ENCODE results near the gene CCPG1.
A peak's percentile ranks its signal among the peaks of the same experiment; 100 is the strongest.

The CCPG1 gene

DNA sequence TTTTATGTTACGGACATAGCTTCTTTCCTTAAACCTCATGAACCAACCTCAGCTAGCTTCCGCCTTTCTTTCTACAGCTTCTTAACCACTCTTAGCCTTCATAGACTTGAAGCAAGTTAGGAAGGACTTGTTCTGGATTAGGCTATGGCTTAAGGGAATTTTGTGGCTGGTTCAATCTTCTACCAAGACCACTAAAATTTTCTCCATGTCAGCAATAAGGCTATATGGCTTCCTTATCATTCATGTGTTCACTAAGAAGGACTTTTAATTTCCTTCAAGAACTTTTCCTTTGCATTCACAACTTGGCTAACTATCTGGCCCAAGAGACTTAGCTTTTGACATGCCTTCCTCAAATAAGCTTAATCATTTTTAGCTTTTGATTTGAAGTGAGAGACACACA lies 24.5 kb downstream of the CCPG1 start:
- no peak for DNase-seq

DNA sequence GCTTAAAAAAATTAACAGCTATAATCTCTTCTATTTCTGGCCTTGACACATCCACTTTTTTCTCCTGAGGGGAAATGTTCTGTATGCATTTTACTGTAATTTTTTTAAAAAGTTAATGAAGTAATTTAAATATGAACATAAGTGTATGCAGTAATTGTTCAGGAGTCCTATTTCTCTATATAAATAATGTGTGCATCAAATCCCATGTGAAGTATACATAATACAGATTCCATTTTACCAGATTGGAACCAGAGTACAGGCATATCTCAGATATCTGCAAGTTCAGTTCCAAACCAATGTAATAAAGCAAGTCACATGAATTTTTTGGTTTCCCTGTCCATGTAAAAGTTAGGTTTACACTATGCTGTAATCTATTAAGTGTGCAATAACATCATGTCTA lies 26.6 kb downstream of the CCPG1 start:
- DNase-seq: no peak

DNA sequence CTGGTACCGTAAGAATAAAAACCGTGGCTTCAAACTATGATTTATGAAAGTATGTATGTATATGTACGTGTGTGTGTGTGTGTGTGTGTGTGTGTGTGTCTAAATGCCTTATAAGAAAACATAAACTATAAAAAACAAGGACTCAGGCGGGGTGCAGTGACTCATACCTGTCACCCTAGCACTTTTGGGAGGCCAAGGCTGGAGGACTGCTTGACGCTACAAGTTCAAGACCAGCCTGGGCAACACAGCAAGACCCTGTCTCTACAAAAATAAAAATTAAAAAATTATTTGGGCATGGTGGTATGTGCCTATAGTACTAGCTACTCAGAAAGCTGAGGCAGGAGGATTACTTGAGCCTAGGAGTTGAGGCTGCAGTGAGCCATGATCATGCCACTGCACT lies 29.1 kb downstream of the CCPG1 start:
- DNase-seq: no peak

DNA sequence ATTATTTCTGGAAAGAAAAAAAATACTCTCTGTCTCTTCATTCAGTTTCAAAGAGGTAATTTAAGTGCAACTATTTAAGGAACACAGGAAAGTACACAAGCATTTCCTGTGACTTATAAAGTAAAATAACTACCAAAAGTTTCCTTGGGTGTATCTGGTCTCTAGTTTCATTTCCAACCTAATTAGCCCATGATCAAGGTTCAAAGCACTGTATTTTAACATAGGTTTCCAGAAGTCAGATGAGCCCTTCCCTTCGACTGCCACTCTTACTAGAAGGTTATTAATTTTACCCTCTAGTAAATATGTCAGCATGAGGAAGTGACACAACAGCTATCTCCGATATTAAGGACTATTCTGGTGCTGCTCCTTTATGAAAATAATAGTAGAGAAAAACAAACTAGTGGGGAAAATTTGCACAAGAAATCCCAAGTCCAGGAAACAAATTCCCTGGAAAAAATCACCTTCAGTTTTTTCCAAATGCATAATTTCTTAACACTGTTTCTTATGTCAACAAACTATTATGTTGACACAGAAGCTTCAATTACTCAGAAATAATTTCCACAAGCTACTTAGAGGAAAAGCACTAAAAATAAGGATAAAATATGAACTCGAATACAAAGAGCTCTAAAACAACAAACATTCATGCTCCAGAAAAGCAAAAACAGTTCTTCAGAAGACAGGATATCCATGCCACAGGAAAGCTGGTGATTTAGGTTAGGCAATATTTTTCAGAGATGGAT lies 35.3 kb downstream of the CCPG1 start:
- DNase-seq: no peak

DNA sequence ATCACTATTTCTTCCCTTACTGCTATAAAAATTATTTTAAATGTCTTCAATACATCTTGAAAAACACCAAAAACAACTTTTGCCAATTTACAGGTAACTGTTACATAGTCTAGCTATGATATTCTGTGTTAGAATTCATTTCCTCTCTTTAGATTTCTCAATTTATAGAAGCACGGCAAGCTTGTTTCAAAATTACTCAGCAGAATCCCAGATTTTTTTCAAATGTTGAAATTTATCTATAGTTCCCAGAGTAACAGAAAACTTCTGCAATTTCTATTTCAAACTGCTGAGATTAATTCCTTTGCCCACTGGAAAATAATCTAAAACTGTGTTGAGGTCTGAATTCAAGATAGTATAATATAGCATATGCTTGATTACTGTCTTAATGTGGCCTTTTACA lies 41.2 kb downstream of the CCPG1 start:
- no peak for DNase-seq

DNA sequence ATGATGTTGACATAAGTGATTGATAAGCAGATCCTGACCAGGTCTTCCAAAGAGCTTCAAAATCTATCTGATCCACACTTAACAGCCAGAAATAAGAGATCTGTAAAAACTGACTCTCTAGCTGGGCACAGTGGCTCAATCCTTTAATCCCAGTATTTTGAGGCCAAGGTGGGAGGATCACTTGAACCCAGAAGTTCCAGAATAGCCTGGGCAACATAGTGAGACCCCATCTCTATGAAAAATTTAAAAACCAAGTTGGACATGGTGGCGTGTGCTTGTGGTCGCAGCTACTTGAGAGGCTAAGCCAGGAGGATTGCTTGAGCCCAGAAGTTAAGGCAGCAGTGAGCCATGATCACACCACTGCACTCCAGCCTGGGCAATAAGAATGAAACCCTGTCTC lies 45.5 kb downstream of the CCPG1 start:
- no peak for DNase-seq

DNA sequence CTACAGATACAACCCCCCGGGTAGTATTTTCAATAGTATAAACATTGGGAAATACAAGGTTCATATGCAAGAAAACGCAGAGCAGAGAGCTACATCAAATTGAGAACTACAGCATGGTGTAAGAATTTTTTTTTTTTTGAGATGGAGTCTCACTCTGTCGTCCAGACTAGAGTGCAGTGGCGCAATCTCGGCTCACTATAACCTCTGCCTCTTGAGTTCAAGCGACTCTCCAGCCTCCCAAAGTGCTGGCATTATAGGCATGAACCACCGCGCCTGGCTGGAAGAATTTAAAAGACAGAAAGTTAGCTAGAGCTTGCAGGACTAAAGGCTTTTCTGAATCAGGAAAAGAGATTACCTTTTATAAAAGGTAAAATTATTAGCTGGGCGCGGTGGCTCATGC lies 47.1 kb downstream of the CCPG1 start:
- no peak for DNase-seq

DNA sequence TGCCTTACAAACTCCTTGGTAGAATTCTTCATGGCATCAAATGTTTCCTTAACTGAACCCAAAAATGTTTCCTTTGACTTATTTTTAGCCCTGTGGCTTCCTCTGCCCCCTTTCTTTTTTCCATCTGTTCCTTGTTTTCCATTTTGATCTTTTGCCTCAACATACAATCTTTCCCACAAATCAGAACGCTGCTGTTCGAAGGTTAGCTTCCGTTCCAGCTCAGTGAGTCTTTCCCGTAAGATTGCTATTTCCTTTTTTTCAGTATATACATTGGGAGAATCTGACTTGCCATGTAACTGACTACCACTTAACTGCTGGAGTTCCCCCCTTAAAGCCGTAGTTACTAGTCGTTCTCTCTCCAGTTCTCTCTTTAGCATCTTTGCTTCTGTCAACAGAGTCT lies 47.9 kb downstream of the CCPG1 start:
- no peak for DNase-seq

DNA sequence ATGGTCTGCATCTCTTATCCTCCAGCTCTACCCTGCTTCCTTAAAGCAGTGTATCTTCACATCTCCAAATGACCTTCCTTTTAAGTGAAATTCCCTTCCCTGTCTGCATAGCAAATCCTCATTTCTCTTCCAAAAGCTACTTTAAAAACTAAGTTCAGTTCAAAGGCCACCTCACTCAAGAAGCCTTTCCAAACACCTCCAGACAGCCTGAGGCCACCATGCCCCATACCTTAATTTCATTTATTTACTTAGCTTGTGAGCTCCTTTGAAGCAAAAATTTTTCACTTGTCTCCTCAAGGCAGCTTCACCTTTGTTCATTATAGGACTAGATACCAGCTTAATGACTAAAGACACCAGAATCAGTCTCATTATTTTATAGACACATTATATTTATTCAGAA lies 49.7 kb downstream of the CCPG1 start:
- no peak for DNase-seq

DNA sequence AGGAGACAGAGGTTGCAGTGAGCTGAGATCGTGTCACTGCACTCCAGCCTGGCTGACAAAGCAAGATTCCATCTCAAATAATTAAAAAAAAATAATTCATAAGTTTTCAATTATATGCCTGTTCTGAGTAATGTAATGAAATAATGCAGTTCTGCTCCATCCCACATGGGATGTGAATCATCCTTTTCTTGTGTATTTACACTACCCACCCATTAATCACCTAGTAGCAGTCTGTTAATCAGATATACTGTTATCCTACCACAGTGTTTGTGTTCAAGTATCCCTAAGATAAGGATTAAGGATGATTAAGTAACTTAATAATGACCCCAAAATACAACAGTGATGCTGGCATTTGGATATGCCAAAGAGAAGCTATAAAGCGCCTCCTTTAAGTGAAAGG lies 50.4 kb downstream of the CCPG1 start:
- DNase-seq: no peak

DNA sequence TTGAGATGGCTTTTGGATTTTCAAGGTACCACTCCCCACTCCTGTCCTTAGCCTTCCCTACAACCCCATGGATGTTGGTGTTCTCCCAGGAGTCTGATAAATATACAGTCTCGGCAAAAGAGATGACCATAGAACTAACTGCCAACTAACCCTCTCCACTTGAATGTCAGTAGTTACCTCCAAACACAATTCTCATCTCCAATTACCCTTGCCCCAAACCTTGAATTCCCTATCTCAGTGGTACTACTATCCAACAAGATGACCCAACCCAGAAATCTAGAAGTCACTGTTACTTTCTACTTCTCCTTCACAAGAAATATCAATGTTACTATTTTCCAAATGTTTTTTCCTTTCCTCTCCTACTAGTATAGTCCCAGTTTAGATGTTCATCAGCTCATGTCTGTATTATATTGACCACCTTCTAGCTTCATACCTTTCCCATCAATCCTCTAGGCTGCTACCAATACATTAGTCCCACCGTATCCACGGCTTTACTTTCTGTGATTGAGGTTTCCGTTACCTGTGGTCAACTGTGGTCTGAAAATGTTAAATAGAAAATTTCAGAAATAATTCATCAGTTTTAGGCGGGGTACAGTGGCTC lies 51.1 kb downstream of the CCPG1 start:
- DNase-seq: no peak

DNA sequence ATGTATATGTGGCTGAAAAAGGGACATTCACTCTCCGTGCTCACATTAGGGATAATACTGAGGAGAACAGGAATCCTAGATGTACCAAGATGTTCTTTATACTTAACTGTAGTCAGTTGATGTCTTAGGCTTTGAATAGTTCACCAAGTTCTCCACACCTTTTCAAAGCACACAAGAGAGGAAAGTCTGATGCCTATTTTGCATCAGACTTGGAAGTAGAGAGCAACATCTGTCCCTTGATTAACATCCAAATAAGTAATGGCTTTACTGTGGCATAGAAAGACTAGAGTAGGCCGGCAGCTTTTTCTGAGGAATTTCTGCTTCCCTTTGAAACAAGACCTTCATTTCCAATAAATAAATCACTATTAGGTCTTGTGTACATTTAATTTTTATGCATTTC lies 55.1 kb downstream of the CCPG1 start:
- no peak for DNase-seq

DNA sequence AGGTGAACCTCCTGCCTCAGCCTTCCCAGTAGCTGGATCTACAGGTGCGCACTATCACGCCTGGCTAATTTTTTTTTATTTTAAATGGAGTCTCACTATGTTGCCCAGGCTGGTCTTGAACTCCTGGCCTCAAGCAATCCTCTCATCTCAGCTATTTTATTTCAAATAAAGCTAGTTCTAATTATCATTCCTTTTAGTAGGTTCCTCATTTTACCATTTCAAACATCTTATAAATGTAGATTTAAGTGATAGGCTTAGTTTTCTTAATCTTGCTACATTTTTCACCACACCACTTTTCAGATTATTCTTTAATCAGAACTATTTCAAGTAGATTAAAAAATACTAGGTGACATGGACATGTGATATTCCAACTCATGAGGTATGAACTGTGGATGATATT lies 58.9 kb downstream of the CCPG1 start:
- DNase-seq: no peak

DNA sequence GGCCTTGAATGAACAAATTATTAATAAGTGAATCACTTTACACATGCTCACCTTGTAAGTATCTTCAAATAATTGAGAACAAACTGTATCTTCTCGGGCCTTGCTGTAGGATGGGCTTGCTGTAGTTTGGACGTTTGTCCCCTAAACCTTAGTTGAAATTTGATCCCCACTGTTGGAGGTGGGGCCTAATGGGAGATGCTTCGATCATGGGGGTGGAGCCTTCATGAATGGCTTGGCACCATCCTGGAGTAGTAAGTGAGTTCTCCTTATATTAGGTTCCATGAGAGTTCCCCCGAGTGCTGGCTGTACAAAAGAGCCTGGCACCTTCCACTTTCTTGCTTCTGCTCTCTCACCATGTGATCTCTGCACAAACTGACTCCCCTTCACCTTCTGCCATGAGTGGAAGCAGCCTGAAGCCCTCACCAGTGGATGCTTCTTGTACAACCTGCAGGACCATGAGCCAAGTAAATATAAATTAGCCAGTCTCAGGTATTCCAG lies 59.8 kb downstream of the CCPG1 start:
- DNase-seq: no peak

DNA sequence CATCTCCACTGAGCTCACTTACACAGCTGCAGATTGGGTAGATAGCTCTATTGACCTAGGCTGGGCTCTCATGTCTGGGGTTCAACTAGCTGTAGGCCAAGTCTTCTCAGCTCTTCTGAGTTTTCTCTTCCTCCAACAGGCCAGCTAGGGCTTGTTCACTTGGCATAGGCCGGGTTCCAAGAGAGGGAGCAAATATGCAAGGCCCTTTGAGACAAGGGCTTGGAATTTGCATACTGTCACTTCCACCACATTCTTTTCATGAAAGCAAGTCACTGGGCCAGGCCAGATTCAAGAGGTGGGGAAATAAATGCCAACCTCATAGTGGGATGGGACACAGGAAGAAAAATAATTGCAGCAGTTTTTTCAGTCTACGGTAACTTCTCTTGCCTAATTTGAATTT lies 64.0 kb downstream of the CCPG1 start:
- DNase-seq: no peak

DNA sequence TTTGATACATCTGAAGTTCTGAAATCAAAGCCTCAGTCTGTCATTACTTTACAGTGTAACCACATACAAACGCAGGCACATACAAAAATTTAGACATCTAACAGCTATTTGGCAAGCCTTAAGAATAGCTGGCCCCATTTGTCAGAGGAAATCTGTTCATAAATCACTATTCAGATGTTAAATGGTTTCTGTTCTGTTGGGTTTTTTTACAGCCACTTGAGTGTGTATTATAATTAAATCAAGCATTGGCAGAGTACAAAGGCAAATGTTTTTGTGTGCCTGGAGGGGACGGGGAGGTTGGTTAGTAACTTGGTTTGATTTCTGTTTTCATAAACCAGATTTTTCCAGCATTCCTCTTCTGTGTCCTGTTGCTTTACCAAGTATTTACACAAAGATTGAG lies 65.0 kb downstream of the CCPG1 start:
- DNase-seq: peak; percentile 68

DNA sequence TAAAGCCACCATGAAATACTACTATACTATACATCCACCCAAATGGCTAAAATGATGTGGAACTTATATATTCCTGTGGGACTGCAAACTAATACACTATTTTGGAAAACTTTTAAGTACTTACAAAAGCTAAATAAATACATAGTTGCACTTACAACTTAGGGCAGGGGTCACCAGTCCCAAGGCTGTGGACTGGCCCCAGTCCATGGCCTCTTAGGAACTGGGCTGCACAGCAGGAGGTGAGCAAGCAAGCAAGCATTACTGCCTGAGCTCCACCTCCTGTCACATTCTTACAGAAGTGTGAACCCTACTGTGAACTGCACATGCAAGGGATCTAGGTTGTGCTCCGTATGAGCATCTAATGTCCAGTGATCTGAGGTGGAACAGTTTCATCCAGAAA lies 71.0 kb downstream of the CCPG1 start:
- no peak for DNase-seq

DNA sequence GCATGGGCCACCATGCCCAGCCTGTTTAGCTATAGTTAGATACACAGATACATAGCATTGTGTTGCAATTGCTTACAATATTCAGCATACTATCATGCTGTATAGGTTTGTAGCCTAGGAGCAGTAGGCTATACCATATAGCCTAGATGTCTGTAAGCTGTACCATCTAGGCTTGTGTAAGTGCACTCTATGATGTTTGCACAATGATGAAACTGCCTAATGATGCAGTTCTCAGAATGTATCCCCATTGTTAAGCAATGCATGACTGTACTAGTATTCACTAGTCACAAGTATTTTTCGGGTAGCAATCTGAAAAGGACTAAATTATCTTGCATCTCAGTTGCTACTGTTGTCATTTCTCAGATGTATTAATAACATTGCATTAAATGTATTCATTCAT lies 73.2 kb downstream of the CCPG1 start:
- no peak for DNase-seq

DNA sequence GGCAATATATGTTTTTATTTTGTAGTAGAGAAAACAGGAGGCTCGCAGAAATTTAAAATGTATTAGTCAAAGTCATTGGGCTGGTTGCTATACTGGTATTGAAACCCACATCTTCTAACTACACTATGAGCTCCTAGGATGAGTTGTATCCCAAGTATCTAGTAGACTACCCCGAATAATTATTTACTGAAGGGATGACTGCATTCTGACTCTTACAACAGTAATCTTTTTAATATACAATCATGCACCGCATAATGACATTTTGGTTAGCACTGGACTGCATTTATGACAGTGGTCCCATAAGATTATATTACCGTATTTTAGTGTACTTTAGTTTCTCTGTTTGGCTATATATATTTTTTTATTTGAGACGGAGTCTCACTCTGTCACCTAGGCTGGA lies 73.8 kb downstream of the CCPG1 start:
- DNase-seq: no peak

DNA sequence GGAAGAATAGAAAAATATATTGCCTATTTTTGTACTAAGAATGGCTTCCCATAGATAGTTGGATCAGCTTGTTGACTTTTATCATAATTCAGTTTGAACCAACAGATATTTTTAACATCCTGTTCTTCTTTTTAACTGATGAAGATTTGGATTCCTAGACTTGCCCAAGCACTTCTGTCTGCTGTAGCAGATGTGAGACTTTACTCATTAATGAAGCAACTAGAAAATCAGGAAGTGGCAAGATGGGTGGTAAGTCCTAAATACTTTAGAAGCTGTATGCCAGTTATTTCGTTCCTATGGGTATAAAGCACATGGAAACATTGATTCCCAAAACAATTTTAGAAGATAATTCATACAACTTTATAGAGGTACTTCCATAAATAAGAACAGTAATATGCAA lies 80.8 kb downstream of the CCPG1 start:
- DNase-seq: no peak

DNA sequence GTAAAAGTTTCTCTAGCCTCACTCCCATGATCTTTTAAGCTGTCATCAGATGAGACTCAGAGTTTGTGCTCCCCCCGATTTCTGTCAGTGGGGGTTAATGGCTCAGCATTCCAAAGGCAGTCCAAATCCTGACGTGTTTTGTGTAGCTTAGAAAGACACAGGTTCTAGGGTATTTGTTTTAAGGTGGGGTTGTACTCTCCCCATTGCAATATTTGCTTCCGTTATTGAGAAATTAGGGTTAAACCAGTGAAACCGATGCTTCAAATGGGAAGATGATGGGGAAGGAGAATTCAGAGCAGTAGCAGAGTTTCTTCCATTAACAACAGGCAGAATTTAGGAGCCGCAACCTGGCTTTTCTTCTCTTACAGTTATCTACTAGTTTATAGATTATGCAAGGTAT lies 85.7 kb downstream of the CCPG1 start:
- DNase-seq: no peak

DNA sequence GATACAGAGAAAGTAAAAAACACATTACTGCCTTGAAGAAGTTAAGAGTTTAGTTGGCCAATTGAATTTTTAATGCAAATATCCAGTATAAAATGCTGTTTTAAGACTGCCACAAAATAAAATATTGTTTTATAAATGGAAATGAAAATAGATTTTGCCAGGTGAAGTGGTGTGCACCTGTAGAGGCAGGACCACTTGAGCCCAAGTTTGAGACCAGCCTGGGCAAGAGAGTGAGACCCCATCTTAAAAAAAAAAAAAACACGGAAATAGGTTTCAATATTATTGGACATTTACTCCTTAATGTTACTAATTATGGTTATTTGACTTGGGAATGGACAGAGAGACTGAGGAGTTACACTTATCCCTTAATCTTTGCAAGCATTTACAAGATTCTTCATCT lies 87.2 kb downstream of the CCPG1 start:
- DNase-seq: no peak

DNA sequence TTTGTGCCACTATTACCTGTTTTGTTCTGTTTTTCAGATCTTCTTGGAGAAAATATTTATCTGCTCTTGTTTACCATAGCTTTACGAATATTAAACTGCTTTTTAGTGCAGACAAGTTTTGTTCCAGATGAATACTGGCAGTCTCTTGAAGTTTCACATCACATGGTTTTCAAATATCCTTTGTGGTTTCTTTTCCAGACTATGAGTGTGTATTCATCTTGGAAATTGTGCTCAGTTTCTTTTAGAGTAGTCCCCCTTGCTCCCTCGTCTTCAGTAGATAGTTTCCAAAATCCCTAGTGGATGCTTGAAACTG lies 88.0 kb downstream of the CCPG1 start:
- no peak for DNase-seq

DNA sequence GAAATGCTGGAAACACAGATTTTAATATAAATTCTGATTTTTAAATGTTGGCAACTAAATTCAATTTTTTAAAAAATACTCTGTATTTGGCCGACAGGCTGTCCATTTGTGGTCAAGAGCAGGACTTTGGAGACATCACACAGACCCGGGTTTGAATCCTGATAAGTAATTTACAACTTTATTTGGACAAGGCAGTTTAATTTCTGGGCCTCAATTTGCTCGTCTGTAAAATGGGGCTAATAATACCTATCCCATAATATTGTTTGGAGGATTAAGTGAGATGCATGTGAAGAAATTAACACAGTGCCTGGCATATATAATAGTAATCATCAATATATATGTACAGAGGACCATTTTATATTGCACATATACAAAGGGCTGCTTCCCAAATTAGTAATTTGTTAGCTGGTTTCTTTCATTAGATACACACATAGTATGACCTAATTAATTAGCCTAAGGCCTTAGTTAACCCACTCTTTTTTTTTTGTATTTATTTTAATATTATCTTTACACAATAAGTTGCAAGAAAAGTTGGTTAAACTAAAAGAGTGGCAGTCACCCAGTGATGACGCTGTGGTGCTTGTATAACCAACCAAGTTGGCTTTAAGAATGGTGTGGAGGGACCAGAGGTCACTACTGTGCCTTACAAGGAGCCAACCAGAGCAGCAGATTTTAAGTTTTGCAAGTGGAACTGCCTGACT lies 88.5 kb downstream of the CCPG1 start:
- no peak for DNase-seq
